Neural crest cell (in vitro differentiated cells): Measurements from ENCODE around the gene MEI4. TPM values are rescaled to one million over a fixed set of nuclear protein-coding genes. Genes with fewer than 3 reads are reported as not detected.

Experiments
- DNase-seq: peaks from one replicate; pipeline ENCODE4 v3.0.0; 2021; ENCODE audit warnings: low read depth, mixed read lengths, low spot score
- H3K27ac Mint-ChIP-seq: one replicate; pipeline ENCODE4 v1.8.0; 2021; ENCODE audit warnings: mild to moderate bottlenecking, mixed read lengths; ENCODE audit not compliant: unreplicated experiment
- H3K27me3 Mint-ChIP-seq: 2 replicates; pipeline ENCODE4 v1.8.0; 2021; ENCODE audit warnings: low read depth, mild to moderate bottlenecking, mixed read lengths
- H3K36me3 Mint-ChIP-seq: 2 replicates; pipeline ENCODE4 v1.8.0; 2021; ENCODE audit warnings: low read depth, mild to moderate bottlenecking, mixed read lengths
- H3K4me1 Mint-ChIP-seq: 2 replicates; pipeline ENCODE4 v1.8.0; 2021; ENCODE audit warnings: mixed read lengths
- H3K4me3 Mint-ChIP-seq: one replicate; pipeline ENCODE4 v1.8.0; 2021; ENCODE audit warnings: mild to moderate bottlenecking, mixed read lengths
- H3K9me3 Mint-ChIP-seq: 2 replicates; pipeline ENCODE4 v1.8.0; 2021; ENCODE audit warnings: mixed read lengths
- CTCF ChIP-seq: fragments of 200-600 bp; sonication (generic); conservative IDR thresholded peaks from 2 replicates; pipeline ENCODE4 v1.5.0; 2021; ENCODE audit warnings: antibody characterized with exemption, mild to moderate bottlenecking
- total RNA-seq: library from RNA; stranded (reverse); gene quantifications from 2 replicates; pipeline ENCODE4 v1.2.1, GENCODE V29; 2021

The MEI4 gene
- total RNA-seq, 1 donor from 2014 or later, result 0.44 TPM

GRCh38 chr6:77620278-77620882 is 32.5 kb upstream of the MEI4 start:
- H3K27me3 Mint-ChIP-seq, result no peaks in the 10 kb centered on the region
- H3K9me3 Mint-ChIP-seq, result peaks cover 3% of the 10 kb centered on the region
- H3K36me3 Mint-ChIP-seq, result no peaks in the 10 kb centered on the region
- DNase-seq, result peak; percentile 4
- TF ChIP-seq CTCF, result peak; percentile 66
- H3K4me3 Mint-ChIP-seq, result no peak overlapping the region
- no peak overlapping the region for H3K27ac Mint-ChIP-seq
- no peaks in the 10 kb centered on the region for H3K4me1 Mint-ChIP-seq

GRCh38 chr6:77624515-77624914 is 28.3 kb upstream of the MEI4 start:
- TF ChIP-seq CTCF, result no peak
- H3K27ac Mint-ChIP-seq, result no peak overlapping the region

GRCh38 chr6:77626426-77626825 is 26.4 kb upstream of the MEI4 start:
- peaks cover 5% of the 10 kb centered on the region for H3K9me3 Mint-ChIP-seq
- no peaks in the 10 kb centered on the region for H3K36me3 Mint-ChIP-seq
- no peak overlapping the region for H3K27ac Mint-ChIP-seq
- H3K27me3 Mint-ChIP-seq, result no peaks in the 10 kb centered on the region
- no peak overlapping the region for H3K4me3 Mint-ChIP-seq
- H3K4me1 Mint-ChIP-seq, result no peaks in the 10 kb centered on the region
- no peak for DNase-seq
- TF ChIP-seq CTCF, result no peak

More at GRCh38 chr6:77624515-77624914, 28.3 kb upstream of the MEI4 start:
- no peak for DNase-seq
- Mint-ChIP-seq H3K9me3 (peaks cover 5% of the 10 kb centered on the region), H3K27me3 (no peaks in the 10 kb centered on the region), H3K36me3 (no peaks in the 10 kb centered on the region), H3K4me3 (no peak overlapping the region), H3K4me1 (no peaks in the 10 kb centered on the region)

GRCh38 chr6:77630014-77630413 is 22.8 kb upstream of the MEI4 start:
- Mint-ChIP-seq H3K27me3 (no peaks in the 10 kb centered on the region), H3K9me3 (peaks cover 5% of the 10 kb centered on the region), H3K27ac (no peak overlapping the region), H3K36me3 (no peaks in the 10 kb centered on the region), H3K4me1 (no peaks in the 10 kb centered on the region), H3K4me3 (no peak overlapping the region)
- TF ChIP-seq CTCF, result no peak
- DNase-seq, result no peak

- Mint-ChIP-seq H3K4me3 (no peak overlapping the region), H3K4me1 (no peaks in the 10 kb centered on the region), H3K9me3 (peaks cover 5% of the 10 kb centered on the region), H3K36me3 (no peaks in the 10 kb centered on the region), H3K27me3 (no peaks in the 10 kb centered on the region), H3K27ac (no peak overlapping the region)
- DNase-seq, result no peak
- no peak for TF ChIP-seq CTCF
Observed at GRCh38 chr6:77633471-77633870, 19.4 kb upstream of the MEI4 start.
